Measurements from ENCODE around the gene SIGLECL1.

The SIGLECL1 gene

GRCh38 chr19:51294977-51295375, 44.1 kb downstream of the SIGLECL1 start:
- DNase-seq (ENCODE audit: low read depth): no peak
- TF ChIP-seq CTCF (IDR thresholded peaks at IDR 0.05; ENCODE audit: low read length, missing control alignments): no peak
- H3K4me3 ChIP-seq (replicated peaks; ENCODE audit: low read depth, low read length): no peak overlapping the region

GRCh38 chr19:51295382-51296126, 44.7 kb downstream of the SIGLECL1 start:
- no peak for DNase-seq (ENCODE audit: low read depth)
- no peak overlapping the region for H3K4me3 ChIP-seq (replicated peaks; ENCODE audit: low read depth, low read length)
- no peak for TF ChIP-seq CTCF (IDR thresholded peaks at IDR 0.05; ENCODE audit: low read length, missing control alignments)

GRCh38 chr19:51296336-51297093, 45.6 kb downstream of the SIGLECL1 start:
- no peak for DNase-seq (ENCODE audit: low read depth)
- TF ChIP-seq CTCF (IDR thresholded peaks at IDR 0.05; ENCODE audit: low read length, missing control alignments): no peak

GRCh38 chr19:51297406-51297805, 46.5 kb downstream of the SIGLECL1 start:
- no peak for TF ChIP-seq CTCF (IDR thresholded peaks at IDR 0.05; ENCODE audit: low read length, missing control alignments)
- no peak overlapping the region for H3K4me3 ChIP-seq (replicated peaks; ENCODE audit: low read depth, low read length)
- no peak for DNase-seq (ENCODE audit: low read depth)

More at GRCh38 chr19:51296336-51297093, 45.6 kb downstream of the SIGLECL1 start:
- H3K4me3 ChIP-seq (replicated peaks; ENCODE audit: low read depth, low read length): no peak overlapping the region

GRCh38 chr19:51301266-51301665, 50.4 kb downstream of the SIGLECL1 start:
- H3K4me3 ChIP-seq (replicated peaks; ENCODE audit: low read depth, low read length): no peak overlapping the region
- no peak for TF ChIP-seq CTCF (IDR thresholded peaks at IDR 0.05; ENCODE audit: low read length, missing control alignments)
- no peak for DNase-seq (ENCODE audit: low read depth)

- no peak overlapping the region for H3K4me3 ChIP-seq (replicated peaks; ENCODE audit: low read depth, low read length)
- DNase-seq (ENCODE audit: low read depth): no peak
- TF ChIP-seq CTCF (IDR thresholded peaks at IDR 0.05; ENCODE audit: low read length, missing control alignments): no peak
Observed at GRCh38 chr19:51305479-51305878, 54.6 kb downstream of the SIGLECL1 start.

Measured in fibroblast of pulmonary artery (primary cell).